ENCODE results near the gene BMP6. TPM values are rescaled to one million over a fixed set of nuclear protein-coding genes. Genes with fewer than 3 reads are reported as not detected.

BMP6 gene
- total and polyA plus RNA-seq, 2 donors (not counting 3 experiments of a cell fraction or from before 2014, with no cell fraction given), result 221 to 276 TPM

- no peak overlapping the region for H3K9ac ChIP-seq (replicated peaks; ENCODE audit: extremely low read depth, insufficient read depth, low read length)
- DNase-seq (ENCODE audit: low read depth, low spot score), result no peak
- no peak for FAIRE-seq
- CTCF ChIA-PET, result interaction anchor here (0.6 to 2.2 kb wide), 4 partner anchors 10 to 63 kb away, joined by 3 to 6 read pairs (median 6); no protein-coding TSS in a partner anchor
- H2AFZ ChIP-seq (ENCODE audit: low read depth, low read length), result no peak overlapping the region
- H3K9me3 ChIP-seq (replicated peaks; ENCODE audit: control insufficient read depth, insufficient read depth, low read length), result no peaks in the 10 kb centered on the region
- H4K20me1 ChIP-seq (replicated peaks; ENCODE audit: control insufficient read depth, extremely low read depth, insufficient read depth, low read length), result peaks cover 50% of the 10 kb centered on the region
- H3K4me2 ChIP-seq (ENCODE audit: insufficient read depth, low read length), result no peak overlapping the region
- peaks cover 100% of the 10 kb centered on the region for H3K79me2 ChIP-seq (ENCODE audit: control insufficient read depth, insufficient read depth, low read length)
- peaks cover 35% of the 10 kb centered on the region for H3K4me1 ChIP-seq (ENCODE audit: control insufficient read depth, extremely low read depth, insufficient read depth, low read length)
- no peaks in the 10 kb centered on the region for H3K9me1 ChIP-seq (replicated peaks; ENCODE audit: control insufficient read depth, extremely low read depth, insufficient read depth, low read length)
- no peaks in the 10 kb centered on the region for H3K27me3 ChIP-seq (ENCODE audit: control insufficient read depth in 2 of 2, insufficient read depth in 2 of 2, low read length in 2 of 2)
- intact Hi-C loops (cut with micrococcal nuclease), result no loop called here
- dilution Hi-C loops (cut with MboI; ENCODE audit: extremely low pct_ligation_motif_present, low sequenced_read_pairs), result no loop called here
- POLR2A ChIA-PET, result no interaction called here
- peaks cover 3 to 7% of the 10 kb centered on the region in 2 experiments for H3K36me3 ChIP-seq (ENCODE audit: control insufficient read depth in 2 of 2, extremely low read depth in 1 of 2, insufficient read depth in 2 of 2, low read length in 2 of 2)
- BruUV-seq (replicated peaks), result no TSS peak
- no peak overlapping the region for H3K4me3 ChIP-seq (replicated peaks in 1 of 3; ENCODE audit: insufficient read depth in 1 of 3, low read depth in 1 of 3, low read length in 3 of 3)
- TF ChIP-seq POLR2A (IDR thresholded peaks at IDR 0.05; ENCODE audit: low read depth, low read length) (no peak), POLR2AphosphoS5 (IDR thresholded peaks at IDR 0.05; ENCODE audit: insufficient read depth, low read depth, low read length) (no peak), JUN (IDR thresholded peaks at IDR 0.05; ENCODE audit: borderline replicate concordance, insufficient read depth, insufficient read length, low read depth) (no peak), FOS (IDR thresholded peaks at IDR 0.05; ENCODE audit: borderline replicate concordance, insufficient read depth, low read length) (no peak), GATA2 (IDR thresholded peaks at IDR 0.05; ENCODE audit: insufficient read depth, insufficient read length, low read depth, low read length) (no peak), CTCF (IDR thresholded peaks at IDR 0.05; ENCODE audit: extremely low read depth in 1 of 2, insufficient read depth in 1 of 2, low read depth in 1 of 2, low read length in 2 of 2) (no peak), MYC (IDR thresholded peaks at IDR 0.05; ENCODE audit: low read depth, low read length) (no peak), EZH2 (IDR thresholded peaks at IDR 0.05; ENCODE audit: borderline replicate concordance, low read depth, low read length, severe bottlenecking) (no peak), MAX (IDR thresholded peaks at IDR 0.05; ENCODE audit: insufficient read depth, insufficient read length) (no peak)
- no peak overlapping the region for H3K27ac ChIP-seq (ENCODE audit: insufficient read depth, low read depth, low read length)
Observed at GRCh38 chr6:7785243-7786035, 59.5 kb downstream of the BMP6 start.

All from endothelial cell of umbilical vein (primary cell).